Smooth muscle cell (in vitro differentiated cells): ENCODE measurements around the gene TSPAN15. TPM values are rescaled to one million over a fixed set of nuclear protein-coding genes. Genes with fewer than 3 reads are reported as not detected.

Experiments used
- DNase-seq: peaks from one replicate; lab custom pipeline; 2025; ENCODE audit not compliant: unreplicated experiment; lab: John Stamatoyannopoulos, UW
- H2AFZ ChIP-seq: fragments of 200-600 bp; sonication (generic); 2 replicates; pipeline ENCODE4 v1.6.0; 2016; ENCODE audit warnings: antibody characterized with exemption, low read depth, mild to moderate bottlenecking
- H3F3A ChIP-seq: fragments of 200-600 bp; sonication (generic); 2 replicates; pipeline ENCODE4 v1.6.0; 2017; ENCODE audit warnings: antibody characterized with exemption, low read depth
- H3K27ac ChIP-seq: fragments of 200-600 bp; sonication (generic); 2 replicates; pipeline ENCODE4 v1.5.1; 2016; ENCODE audit warnings: low read depth, mild to moderate bottlenecking
- H3K27me3 ChIP-seq: fragments of 200-600 bp; sonication (generic); 2 replicates; pipeline ENCODE4 v1.6.1; 2016; ENCODE audit warnings: low read depth, mild to moderate bottlenecking
- H3K36me3 ChIP-seq: fragments of 200-600 bp; sonication (generic); 2 replicates; pipeline ENCODE4 v1.5.1; 2016; ENCODE audit warnings: low read depth
- H3K4me1 ChIP-seq: fragments of 200-600 bp; sonication (generic); 2 replicates; pipeline ENCODE4 v1.5.1; 2016; ENCODE audit warnings: low read depth
- H3K4me2 ChIP-seq: fragments of 200-600 bp; sonication (generic); 2 replicates; pipeline ENCODE4 v1.6.0; 2016; ENCODE audit warnings: mild to moderate bottlenecking
- H3K4me3 ChIP-seq: fragments of 200-600 bp; sonication (generic); 2 replicates; pipeline ENCODE4 v1.5.1; 2016; ENCODE audit warnings: mild to moderate bottlenecking
- H3K79me2 ChIP-seq: fragments of 200-600 bp; sonication (generic); 2 replicates; pipeline ENCODE4 v1.6.0; 2016; ENCODE audit warnings: low read depth, mild to moderate bottlenecking
- H3K9ac ChIP-seq: fragments of 200-600 bp; sonication (generic); 2 replicates; pipeline ENCODE4 v1.6.0; 2016; ENCODE audit warnings: low read depth
- H3K9me3 ChIP-seq: fragments of 200-600 bp; sonication (generic); replicated peaks from 2 replicates; pipeline ENCODE4 v1.5.1; 2016; ENCODE audit warnings: low read depth
- H4K20me1 ChIP-seq: fragments of 200-600 bp; sonication (generic); 2 replicates; pipeline ENCODE4 v1.6.0; 2016; ENCODE audit warnings: low read depth
- WGBS: methylation state at CpG from one replicate; pipeline ENCODE4 v1.1.7; 2016; ENCODE audit warnings: low lambda C conversion rate; 5-methylcytosine and 5-hydroxymethylcytosine counted together
- polyA plus RNA-seq: library from polyadenylated mRNA; unstranded; fragments of >200 nt; fragmentation: Nextera tagmentation; extraction: Ambion mirVana; gene quantifications from 2 replicates; pipeline ENCODE4 v1.2.1, GENCODE V29; 2016
- total RNA-seq: library from RNA; depleted of rRNA; stranded (reverse); fragments of >200 nt; gene quantifications from 2 replicates; pipeline ENCODE4 v1.2.3, GENCODE V29; 2014
- TF ChIP-seq, protein P1 (sequence below): fragments of 200-600 bp; sonication (generic); IDR thresholded peaks from 2 replicates; pipeline ENCODE4 v1.5.1; 2017; ENCODE audit warnings: borderline replicate concordance, mild to moderate bottlenecking, antibody characterized with exemption; ENCODE audit not compliant: insufficient read depth, poor library complexity, severe bottlenecking

The TSPAN15 gene
- total and polyA plus RNA-seq, 2 experiments from 2014 or later: 113 to 249 TPM

DNA sequence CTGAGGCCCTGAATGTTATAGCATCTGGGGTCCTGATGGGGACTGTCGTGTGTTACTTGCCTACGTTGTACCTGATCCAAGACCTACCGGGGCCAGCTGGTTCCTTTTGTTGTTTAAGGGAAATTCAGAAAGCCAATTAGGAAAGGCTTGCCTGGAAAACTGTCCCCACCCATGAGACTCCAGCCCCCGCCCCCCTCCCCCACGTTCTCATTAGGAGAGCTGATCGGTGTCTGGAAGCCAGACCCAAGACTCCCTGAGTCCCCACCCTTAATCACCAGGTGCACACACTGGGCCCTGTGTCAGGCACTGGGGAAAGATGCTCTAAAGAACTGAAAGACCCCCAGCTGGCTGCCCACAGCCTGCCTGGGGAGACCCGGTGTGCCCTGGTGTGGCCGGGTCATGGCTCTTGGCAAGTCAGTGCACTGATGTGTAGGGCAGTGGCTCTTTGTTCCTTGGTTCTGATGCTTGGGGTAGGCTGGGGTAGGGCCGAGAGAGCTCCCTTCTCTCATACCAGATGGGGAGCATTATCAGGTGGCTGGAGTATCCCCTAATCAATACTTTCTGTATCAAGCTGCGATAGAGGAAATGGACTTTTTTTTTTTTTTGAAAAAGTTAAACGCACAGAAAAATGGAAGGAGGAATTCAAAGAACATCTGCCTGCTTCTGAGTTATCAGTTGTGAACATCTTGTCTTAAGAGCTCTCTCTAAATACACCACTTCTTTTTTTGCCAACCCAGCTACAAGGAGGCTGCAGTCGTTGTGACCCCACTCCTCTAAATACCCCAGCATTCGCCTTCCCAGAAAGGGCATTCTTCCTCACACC is 16.9 kb downstream of the TSPAN15 start:
- DNase-seq: no peak
- Histone ChIP-seq H3K9ac (no peak overlapping the region), H4K20me1 (no peaks in the 10 kb centered on the region), H3K4me3 (no peak overlapping the region), H3K27me3 (no peaks in the 10 kb centered on the region), H3K4me1 (peaks cover 29% of the 10 kb centered on the region), H3K9me3 (no peaks in the 10 kb centered on the region), H3K27ac (peak overlapping the region; percentile 97), H3K36me3 (no peaks in the 10 kb centered on the region), H3K4me2 (peak overlapping the region; percentile 58), H2AFZ (no peak overlapping the region), H3K79me2 (peaks cover 65% of the 10 kb centered on the region), H3F3A (peaks cover 33% of the 10 kb centered on the region)
- TF ChIP-seq, protein P1, sequence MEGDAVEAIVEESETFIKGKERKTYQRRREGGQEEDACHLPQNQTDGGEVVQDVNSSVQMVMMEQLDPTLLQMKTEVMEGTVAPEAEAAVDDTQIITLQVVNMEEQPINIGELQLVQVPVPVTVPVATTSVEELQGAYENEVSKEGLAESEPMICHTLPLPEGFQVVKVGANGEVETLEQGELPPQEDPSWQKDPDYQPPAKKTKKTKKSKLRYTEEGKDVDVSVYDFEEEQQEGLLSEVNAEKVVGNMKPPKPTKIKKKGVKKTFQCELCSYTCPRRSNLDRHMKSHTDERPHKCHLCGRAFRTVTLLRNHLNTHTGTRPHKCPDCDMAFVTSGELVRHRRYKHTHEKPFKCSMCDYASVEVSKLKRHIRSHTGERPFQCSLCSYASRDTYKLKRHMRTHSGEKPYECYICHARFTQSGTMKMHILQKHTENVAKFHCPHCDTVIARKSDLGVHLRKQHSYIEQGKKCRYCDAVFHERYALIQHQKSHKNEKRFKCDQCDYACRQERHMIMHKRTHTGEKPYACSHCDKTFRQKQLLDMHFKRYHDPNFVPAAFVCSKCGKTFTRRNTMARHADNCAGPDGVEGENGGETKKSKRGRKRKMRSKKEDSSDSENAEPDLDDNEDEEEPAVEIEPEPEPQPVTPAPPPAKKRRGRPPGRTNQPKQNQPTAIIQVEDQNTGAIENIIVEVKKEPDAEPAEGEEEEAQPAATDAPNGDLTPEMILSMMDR: no peak
- 63% methylated on average over 12 of the region's 13 CpGs for WGBS

DNA sequence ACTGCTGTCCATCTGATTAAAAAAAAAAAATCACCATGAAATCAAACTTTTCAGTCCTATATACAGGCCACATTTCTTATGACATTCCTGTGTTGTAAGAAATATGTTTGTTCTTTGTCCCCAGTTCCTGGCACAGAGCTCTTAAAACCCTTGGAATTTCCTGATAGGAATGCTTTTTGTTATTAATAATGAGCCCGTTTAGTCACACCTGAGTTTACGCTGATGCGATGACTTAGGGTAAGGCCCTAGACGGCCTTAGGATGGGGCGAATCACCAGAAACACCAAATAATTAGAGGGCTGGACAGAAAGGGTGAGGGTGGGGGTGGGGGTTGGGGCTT is 17.5 kb downstream of the TSPAN15 start:
- WGBS: 25% methylated on average over 5 of the region's 5 CpGs
- Histone ChIP-seq H3F3A (peaks cover 37% of the 10 kb centered on the region), H3K27ac (peak overlapping the region; percentile 97), H3K36me3 (no peaks in the 10 kb centered on the region), H3K4me1 (peaks cover 35% of the 10 kb centered on the region), H3K9ac (no peak overlapping the region), H3K9me3 (no peaks in the 10 kb centered on the region), H2AFZ (no peak overlapping the region), H4K20me1 (no peaks in the 10 kb centered on the region), H3K79me2 (peaks cover 59% of the 10 kb centered on the region), H3K4me3 (no peak overlapping the region), H3K4me2 (peak overlapping the region; percentile 58), H3K27me3 (no peaks in the 10 kb centered on the region)
- TF ChIP-seq, protein P1: no peak
- no peak for DNase-seq

DNA sequence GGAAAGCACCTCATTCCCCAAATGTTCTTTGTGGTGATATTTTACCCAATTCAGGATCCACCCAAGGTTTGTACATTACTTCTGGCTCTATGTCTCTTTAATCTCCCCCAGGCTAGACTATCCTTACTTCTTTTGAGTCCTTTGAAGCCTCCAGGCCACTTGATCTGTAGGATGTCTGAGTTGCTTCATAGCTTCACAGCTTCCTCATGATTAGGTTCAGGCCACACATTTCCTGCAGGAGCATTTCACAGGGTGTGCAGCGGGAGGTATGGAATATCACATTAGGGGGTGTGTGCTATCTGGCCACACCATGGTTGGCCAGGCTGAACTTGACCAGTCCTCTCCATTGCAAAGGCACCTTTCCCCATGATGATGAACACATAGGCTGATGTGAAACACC is 18.7 kb downstream of the TSPAN15 start:
- Histone ChIP-seq H3K9ac (no peak overlapping the region), H3K4me2 (peak overlapping the region; percentile 58), H3K79me2 (peaks cover 46% of the 10 kb centered on the region), H3K9me3 (no peaks in the 10 kb centered on the region), H3F3A (peaks cover 34% of the 10 kb centered on the region), H3K27me3 (no peaks in the 10 kb centered on the region), H2AFZ (no peak overlapping the region), H3K4me1 (peaks cover 37% of the 10 kb centered on the region), H3K4me3 (no peak overlapping the region), H3K36me3 (no peaks in the 10 kb centered on the region), H4K20me1 (no peaks in the 10 kb centered on the region), H3K27ac (peak overlapping the region; percentile 97)
- 38% methylated on average over 1 of the region's 1 CpG for WGBS
- TF ChIP-seq, protein P1: no peak
- DNase-seq: no peak
